ENCODE results near the gene CNOT6.

DNA sequence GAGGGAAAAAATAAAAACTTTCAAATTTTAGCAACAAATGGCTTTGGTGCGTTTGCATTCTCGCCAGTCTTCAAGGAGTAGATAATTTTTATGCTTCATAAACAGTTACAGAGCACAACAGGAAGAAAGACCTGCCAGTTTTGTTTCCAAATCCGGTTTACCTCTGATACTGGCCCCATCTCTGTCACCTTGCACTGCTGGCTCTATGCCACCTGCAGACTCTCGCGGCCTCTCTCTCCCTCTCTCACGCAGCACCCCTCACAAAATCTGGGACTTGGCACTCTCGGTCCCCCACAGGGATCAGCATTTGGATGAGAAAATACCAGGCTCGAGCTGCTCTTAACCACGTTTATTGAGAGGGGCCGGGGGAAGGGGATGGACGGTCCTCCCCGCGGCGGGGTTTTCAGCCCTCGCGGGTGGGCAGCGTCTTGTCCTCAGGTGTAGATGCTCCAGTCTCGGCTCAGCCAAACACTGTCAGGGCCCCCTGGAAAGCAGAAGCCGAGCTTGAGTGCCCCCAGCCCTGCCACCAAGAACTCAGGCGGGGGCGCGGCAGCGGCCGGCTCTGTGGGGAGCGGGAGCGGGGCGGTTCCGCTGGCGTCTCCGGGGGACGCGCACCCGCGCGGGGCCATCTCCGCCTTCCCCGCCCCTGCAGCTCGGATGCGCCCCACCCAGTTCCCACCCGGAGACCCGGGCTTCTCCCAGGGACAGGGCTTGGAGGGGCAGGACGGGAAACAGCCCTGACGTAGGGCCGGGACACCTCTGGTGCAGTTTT lies 95.8 kb downstream of the CNOT6 start:
- TF ChIP-seq, protein P1, sequence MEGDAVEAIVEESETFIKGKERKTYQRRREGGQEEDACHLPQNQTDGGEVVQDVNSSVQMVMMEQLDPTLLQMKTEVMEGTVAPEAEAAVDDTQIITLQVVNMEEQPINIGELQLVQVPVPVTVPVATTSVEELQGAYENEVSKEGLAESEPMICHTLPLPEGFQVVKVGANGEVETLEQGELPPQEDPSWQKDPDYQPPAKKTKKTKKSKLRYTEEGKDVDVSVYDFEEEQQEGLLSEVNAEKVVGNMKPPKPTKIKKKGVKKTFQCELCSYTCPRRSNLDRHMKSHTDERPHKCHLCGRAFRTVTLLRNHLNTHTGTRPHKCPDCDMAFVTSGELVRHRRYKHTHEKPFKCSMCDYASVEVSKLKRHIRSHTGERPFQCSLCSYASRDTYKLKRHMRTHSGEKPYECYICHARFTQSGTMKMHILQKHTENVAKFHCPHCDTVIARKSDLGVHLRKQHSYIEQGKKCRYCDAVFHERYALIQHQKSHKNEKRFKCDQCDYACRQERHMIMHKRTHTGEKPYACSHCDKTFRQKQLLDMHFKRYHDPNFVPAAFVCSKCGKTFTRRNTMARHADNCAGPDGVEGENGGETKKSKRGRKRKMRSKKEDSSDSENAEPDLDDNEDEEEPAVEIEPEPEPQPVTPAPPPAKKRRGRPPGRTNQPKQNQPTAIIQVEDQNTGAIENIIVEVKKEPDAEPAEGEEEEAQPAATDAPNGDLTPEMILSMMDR (IDR thresholded peaks at IDR 0.05) = no peak
- TF ChIP-seq EP300 (IDR thresholded peaks at IDR 0.05; ENCODE audit: low read depth) (no peak), POLR2A (IDR thresholded peaks at IDR 0.05) (no peak)

All from transverse colon (tissue), 3 donors.